ENCODE results near the gene DNAJC17.

The DNAJC17 gene

GRCh38 chr15:40807028-40807887, at the start of gene DNAJC17, which contains the start of gene ZFYVE19:
DNAJC17 (minus strand) TSS chr15:40807473; CDS start chr15:40807446, 27 bp downstream.
ZFYVE19 (plus strand) TSS chr15:40807089; CDS start chr15:40807590, 501 bp downstream.
- DNase-seq = peak; percentile 79

DNA sequence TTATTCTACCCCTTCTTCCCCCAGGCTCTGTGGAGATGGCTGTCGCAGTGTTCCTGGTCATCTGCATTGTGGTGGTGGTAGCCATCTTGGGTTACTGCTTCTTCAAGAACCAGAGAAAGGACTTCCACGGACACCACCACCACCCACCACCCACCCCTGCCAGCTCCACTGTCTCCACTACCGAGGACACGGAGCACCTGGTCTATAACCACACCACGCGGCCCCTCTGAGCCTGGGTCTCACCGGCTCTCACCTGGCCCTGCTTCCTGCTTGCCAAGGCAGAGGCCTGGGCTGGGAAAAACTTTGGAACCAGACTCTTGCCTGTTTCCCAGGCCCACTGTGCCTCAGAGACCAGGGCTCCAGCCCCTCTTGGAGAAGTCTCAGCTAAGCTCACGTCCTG, 49.5 kb upstream of the DNAJC17 start:
- no peak for DNase-seq

DNA sequence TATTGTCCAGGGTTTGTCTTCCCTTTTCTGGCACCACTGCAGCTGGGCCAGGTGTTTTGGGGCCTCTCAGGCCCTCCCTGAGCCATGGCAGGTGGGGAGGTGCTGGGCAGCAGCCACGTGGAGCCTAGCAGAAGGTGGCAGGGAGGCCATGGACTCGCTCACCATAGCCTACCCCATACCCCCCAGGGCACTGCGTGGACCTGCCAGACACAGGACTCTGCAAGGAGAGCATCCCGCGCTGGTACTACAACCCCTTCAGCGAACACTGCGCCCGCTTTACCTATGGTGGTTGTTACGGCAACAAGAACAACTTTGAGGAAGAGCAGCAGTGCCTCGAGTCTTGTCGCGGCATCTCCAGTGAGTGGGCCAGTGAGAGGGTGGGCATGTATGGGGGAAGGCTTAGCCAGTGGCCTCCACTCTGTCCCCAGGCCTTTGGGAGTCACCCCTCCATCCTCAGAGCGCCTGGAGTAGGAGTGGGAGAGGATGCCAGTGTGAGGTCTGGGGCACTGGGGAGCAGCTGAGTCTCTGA, 48.5 kb upstream of the DNAJC17 start:
- no peak for DNase-seq

DNA sequence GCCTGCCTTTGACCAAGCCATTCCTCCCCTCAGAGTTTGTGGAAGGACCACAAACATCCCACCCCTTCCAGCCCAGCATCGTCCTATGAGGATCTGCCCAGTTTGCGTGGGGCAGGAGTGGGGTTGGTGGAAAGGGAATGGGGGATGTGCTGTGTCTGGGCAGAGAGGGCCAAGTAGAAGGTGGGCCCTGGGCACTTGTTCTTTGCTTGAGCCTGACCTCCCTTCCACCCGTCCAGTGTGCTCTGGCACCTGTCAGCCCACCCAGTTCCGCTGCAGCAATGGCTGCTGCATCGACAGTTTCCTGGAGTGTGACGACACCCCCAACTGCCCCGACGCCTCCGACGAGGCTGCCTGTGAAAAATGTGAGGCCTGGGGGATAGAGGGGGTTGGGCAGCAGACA, 46.9 kb upstream of the DNAJC17 start:
- no peak for DNase-seq

DNA sequence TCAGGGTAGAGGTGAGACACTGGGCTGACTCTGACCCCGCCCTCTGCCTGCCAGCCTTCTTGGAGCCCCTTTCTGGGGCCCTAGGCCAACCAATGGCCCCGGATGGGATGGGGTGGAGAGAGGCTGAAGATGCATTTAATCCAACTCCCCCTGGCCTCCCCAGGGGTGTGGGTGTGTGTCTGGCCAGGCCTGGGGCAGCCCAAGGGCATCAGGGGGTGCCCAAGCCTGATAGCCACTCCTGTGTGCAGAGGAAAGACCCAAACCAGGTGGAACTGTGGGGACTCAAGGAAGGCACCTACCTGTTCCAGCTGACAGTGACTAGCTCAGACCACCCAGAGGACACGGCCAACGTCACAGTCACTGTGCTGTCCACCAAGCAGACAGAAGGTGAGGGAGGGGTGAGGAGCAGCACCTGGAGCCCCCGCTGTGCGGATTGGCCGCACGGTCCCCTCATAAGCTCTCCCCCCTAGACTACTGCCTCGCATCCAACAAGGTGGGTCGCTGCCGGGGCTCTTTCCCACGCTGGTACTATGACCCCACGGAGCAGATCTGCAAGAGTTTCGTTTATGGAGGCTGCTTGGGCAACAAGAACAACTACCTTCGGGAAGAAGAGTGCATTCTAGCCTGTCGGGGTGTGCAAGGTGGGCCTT, 46.1 kb upstream of the DNAJC17 start:
- DNase-seq = no peak

DNA sequence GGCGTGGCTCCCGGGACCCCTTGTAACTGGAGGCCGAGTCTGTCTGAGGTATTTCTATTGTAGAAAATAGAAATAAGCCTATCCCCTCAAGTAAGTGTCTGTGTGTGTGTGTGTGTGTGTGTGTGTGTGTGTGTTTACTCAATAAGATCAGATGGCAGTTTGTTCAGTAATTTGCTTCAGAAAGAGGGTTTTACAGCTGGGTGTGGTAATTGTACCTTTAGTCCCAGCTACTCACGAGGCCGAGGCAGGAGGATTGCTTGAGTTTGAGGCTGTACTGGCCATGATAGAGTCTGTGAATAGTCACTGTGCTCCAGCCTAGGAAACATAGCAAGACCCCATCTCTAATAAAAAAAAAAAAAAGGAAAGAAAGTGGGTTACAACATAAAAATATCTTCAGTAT, 45.3 kb upstream of the DNAJC17 start:
- no peak for DNase-seq

GRCh38 chr15:40850576-40851112, 43.4 kb upstream of the DNAJC17 start:
- no peak for DNase-seq

DNA sequence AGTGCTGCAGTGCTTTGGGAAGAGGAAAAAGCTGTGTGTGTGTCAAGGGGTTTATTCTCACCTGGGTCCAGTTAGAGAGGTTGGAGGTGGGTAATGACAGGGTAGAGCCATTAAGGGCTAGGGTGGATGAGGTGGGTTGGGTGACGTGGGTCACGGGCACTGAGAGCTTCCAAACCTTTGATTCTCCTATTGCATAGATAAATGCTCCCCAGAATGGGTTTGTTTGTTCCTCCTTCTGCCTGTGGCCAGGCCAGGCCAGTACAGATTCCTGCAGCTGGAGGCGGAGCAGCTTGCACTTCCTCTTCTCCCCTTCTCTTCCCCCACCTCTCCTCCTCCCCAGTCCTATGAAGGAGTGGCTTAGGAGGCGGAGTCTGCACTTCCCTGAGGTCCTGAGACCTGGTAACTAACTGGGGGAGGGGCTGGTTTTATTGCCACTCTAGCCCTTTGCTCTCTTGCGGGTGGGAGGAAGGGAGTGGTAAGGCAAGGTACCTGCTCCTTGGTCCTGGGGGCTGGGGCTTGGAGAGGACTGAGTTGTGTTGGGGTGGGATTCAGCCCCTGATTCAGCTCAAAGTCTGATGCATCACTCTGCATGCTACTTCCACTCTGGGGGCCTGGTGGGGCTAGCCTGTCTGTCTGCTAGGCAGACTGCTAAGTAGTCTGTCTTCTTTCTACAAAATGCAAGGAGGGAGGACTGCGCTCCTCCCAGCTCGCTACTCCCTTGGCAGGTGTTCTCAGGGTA, 40.1 kb upstream of the DNAJC17 start:
- DNase-seq = no peak

GRCh38 chr15:40846841-40847222, 39.6 kb upstream of the DNAJC17 start:
- no peak for DNase-seq

DNA sequence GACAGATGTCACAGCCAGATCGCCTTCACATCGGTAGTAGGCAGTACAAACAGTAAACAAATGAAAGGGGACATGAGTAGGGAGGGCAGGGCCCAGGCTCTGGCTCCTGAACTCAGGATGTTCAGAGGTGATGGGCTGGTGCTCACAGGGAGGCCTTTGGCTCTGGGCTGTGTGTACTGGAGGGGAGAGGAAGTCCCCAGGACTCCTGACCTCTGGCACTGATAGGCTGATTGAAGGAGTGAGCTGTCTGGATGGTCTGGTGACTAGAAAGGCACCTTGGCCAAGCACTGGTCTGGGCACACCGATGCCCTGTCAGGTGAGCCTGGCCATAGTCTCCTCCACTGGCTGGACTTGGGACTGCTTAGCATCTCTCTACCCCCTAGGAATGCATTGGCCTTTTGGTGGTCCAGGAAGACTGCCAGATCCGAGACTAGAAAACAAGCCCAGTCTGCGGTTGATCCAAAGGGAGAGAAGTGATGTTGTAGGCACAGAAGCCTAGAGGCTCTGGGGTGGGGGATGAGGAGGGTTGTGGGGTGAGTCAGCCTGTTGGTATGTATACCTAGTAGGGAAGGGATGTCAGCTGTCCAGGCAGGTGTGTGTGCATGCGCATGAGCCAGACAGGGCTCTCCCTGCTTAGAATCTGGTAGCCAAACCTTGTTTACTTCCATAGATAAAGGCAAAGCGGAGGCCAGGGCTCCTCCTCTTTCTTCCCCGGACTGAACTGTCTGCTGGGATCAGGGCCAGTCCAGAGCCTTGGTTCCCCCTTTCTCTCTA, 38.4 kb upstream of the DNAJC17 start:
- DNase-seq = no peak

GRCh38 chr15:40845036-40845435, 37.8 kb upstream of the DNAJC17 start:
- DNase-seq = no peak

DNA sequence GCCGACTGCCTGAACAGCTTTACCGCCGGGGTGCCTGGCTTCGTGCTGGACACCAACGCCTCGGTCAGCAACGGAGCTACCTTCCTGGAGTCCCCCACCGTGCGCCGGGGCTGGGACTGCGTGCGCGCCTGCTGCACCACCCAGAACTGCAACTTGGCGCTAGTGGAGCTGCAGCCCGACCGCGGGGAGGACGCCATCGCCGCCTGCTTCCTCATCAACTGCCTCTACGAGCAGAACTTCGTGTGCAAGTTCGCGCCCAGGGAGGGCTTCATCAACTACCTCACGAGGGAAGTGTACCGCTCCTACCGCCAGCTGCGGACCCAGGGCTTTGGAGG, 37.4 kb upstream of the DNAJC17 start:
- no peak for DNase-seq

- DNase-seq = no peak
Measured at GRCh38 chr15:40843885-40844695, 36.8 kb upstream of the DNAJC17 start, which contains the start of gene SPINT1. SPINT1 (plus strand) TSS chr15:40844048; CDS start chr15:40844555, 507 bp downstream.

GRCh38 chr15:40843261-40843884, 36.1 kb upstream of the DNAJC17 start:
- DNase-seq = no peak

DNA sequence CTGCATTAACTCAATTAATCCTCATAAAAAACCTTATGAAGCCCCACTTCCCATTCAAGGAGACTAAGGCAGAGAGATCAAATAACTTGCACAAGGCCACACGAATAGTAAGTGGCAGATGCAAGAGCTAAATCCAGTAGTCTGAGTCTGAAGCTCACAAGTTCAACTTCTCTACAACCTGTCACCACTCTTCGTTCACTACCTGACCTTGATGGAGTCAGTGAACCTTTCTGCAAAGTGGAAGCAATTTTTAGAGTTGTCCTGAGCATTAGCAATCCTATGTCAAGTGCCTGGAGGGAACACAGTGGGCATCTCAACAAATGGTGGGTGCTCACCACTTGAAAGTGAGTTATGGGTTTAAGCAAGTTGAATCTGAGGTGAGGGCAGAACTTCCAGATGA, 34.5 kb upstream of the DNAJC17 start:
- DNase-seq = no peak

GRCh38 chr15:40838756-40839155, 31.5 kb upstream of the DNAJC17 start:
- no peak for DNase-seq

GRCh38 chr15:40836020-40836419, 28.7 kb upstream of the DNAJC17 start:
- DNase-seq = no peak

DNA sequence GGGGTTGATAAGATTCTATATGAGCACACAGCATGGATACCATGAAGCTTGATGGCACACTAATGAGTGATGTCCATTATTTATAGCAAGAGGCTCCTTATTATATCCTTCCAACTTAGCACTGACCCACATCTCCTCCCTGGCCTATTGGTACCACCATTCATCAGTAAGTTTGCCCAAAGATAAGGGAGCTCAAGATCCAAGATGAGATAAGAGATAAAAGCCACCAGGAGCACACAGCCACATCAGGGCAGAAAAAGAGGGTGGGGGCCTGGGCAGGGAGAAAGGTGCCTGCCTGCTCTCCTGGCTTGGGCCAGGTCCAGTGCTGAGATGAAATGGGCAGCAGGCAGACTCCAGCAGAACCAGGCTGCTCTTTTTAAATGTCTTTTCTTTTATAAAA, 25.6 kb upstream of the DNAJC17 start:
- no peak for DNase-seq

DNA sequence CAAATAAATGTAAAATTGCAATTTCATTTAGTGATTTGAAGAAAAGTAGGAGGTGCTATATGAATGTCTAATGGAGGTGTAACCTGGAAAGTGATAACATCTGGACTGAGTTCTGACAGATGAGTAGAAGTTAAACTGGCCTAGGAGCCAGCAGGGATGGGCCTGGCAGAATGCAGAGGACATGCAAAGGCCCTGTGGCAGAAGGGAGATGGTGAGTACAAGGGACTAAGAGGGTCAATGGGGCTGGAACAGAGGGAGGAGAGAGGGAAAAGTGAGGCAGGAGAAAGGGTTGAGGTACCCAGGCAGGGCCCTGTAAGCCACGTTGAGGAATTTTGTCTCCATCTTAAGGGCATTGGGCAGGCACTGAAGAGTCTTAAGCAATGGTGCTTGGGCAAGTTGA, 24.6 kb upstream of the DNAJC17 start:
- DNase-seq = no peak

GRCh38 chr15:40830884-40831283, 23.6 kb upstream of the DNAJC17 start:
- DNase-seq = no peak

DNA sequence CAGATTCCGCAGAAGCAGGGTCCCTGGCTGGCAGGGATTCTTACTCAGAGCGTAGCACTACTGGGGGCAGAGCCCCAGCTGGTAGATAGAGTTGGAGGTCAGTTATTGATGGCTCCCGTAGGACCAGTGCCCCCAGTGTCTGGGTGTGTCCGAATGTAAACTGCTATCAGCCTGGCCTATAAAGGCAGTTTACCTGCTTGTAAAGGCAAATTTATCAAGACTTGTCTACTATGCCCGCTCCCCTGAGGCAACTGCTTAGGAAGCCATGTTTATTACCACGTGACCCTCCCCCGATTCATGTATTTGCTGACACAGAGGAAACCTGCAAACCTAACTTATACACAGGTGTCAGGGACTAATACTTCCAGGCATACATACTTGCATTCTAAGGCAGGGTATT, 21.8 kb upstream of the DNAJC17 start:
- no peak for DNase-seq

Measured in cortex of kidney (tissue), 1 donor.